Activated gamma-delta T cell (primary cell): ENCODE data around the gene PSMF1.
"Not testable (repeated sequence)": the region's sequence is repeated elsewhere in the genome, so short reads cannot be mapped to it uniquely, and the experiment has no call there.

ENCODE experiments used
- DNase-seq: peaks from one replicate; lab custom pipeline; 2025; lab: John Stamatoyannopoulos, UW

PSMF1 gene

DNA sequence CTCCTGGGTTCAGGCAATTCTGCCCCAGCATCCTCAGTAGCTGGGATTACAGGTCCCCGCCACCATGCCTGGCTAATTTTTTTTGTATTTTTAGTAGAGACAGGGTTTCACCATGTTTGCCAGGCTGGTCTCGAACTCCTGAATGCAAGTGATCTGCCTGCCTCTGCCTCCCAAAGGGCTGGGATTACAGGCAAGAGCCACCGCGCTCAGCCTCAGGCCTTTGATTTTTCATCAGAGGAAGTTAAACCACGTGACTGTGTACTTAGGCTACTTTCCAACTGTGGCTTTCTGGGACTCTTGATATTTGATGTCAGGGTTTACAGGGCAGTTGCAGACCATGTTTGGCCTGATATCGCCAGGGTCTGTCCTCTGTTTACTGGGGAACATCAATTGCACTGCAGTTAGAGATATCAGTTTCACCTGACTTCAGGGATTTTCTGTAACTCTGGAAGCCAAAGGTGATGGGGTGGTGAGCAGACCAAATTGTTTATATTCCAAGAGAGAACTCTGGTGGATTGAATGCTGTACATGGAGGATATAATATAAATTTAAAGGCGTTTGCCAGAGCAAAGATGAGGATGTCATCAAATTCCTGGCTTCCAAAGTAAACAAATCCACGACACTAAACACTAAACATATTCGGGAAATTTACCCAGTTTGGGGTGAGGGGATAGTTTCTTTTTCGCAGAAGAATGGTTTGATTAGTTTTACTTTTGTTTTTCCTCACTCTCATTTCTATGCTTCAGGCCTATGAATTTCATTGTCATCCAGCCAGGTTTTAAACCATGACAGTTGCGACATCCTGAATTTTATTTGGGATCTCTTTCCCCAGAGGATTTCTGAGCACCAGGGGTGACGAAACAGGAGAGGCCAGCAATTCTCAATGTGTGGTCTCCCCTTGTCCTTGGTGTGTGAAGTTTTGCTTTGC, 4.2 kb downstream of the PSMF1 start:
- no peak for DNase-seq

DNA sequence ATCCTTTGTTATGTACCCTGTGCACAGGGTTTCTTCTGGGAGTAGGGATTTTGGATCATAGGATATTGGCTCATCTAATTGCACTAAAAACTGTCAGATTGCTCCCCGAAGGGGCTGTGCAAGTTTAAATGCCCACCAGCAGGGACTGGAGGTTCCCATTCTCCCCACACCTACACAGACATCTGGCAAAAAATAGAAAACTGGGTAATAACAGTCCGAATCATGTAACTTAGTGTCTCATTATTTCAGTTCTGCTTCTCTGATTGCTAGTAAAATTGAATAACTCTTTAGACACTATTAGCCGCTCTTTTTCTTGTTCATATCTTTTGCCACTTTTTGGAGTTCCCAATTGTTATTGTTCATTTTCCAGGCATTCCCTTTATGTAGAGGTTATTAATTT, 5.3 kb downstream of the PSMF1 start:
- DNase-seq, result no peak

DNA sequence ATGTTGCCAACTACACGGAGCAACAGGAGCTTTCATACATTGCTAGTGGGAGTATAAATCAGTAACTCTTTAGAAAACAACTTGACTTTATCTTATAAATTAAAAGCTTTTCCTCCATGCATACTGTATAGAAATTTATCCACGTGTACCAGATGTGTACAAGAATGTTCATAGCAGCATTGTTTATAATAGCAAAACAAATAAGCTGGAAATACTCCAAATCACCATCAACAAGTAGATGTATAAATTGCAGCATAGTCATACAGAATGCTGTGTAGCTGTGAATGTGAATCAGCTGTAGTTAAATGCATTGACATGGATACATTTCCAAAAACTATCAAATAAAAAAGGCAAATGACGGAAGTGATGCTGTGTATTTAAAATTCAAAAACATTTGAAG, 6.0 kb downstream of the PSMF1 start:
- no peak for DNase-seq

DNA sequence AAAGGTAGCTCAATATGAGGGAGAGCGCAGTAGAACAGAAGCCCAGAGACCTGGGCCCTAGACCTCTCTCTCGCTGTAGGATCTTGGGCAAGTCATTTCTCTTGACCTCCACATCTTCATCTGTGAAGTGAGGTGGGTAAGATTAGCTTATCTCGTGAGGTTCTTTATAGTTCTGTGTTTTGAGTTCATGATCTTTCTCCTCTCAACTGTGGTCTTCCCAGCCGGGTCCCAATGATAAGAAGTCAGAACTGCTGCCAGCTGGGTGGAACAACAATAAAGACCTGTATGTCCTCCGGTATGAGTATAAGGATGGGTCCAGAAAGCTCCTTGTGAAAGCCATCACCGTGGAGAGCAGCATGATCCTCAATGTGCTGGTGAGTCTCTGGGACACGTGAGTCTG, 6.9 kb downstream of the PSMF1 start:
- no peak for DNase-seq

DNA sequence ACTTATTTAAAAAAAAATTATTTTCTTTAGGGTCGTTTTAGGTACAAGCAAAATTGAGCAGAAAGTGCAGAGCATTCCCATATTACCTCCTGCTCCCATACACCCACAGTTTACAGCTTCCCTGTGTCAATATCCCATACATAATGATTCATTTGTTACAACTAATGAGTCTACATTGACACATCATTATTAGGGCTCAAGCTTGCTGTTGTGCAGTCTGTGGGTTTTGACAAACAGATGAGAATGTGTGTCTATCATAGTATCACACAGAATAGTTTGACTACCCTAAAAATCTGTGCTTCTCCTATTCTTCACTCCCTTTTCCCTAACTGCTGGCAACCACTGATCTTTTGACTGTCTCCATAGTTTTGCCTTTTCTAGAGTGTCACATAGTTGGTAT, 9.4 kb downstream of the PSMF1 start:
- DNase-seq, result no peak

DNA sequence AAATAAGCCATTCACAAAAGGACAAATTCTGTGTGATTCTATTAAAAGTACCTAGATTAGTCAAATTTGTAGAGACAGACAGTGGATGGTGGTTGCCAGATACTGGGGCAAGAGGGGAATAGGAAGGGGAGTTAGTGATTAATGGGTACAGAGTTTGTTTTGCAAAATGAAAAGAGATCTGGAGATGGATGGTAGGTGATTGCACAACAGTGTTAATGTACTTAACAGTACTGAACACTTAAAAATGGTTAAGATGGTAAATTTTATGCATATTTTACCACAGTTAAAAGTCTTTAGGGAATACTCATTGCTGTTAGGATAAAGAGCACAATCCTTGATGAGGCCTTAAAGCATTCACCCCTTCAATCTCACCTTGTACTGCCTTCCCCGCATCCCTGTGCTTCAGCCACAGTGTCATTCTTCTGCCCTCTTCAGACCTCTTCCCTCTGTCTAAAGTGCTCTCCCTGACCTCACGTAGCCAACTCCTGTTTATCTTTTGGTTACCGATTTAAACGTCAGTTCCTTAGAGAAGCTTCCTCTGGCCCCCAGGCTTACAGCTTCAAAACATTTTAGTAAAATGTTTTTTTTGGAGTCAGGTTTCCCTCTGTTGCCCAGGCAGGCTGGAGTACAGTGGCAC, 11.8 kb downstream of the PSMF1 start:
- no peak for DNase-seq

DNA sequence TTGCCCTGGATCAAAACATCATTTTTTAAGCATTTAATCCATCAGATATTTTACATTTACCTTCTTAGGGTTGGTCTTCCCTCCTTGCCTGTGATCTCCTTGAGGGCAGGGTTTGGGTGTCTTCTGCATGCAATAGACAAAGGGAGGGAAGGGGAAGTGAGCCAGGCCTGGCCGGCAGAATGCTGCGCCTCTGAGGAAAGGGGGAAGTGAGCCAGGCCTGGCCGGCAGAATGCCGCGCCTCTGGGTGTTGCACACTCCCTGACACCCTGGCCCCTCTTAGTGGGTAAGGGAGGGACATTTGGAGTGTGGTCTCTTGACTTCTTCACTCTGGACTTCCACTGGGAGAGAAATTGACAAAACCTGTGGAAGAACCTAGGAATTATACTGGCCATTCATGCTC, 12.4 kb downstream of the PSMF1 start:
- DNase-seq, result no peak

- no peak for DNase-seq
Observed at GRCh38 chr20:1131354-1131753, 13.0 kb downstream of the PSMF1 start.

DNA sequence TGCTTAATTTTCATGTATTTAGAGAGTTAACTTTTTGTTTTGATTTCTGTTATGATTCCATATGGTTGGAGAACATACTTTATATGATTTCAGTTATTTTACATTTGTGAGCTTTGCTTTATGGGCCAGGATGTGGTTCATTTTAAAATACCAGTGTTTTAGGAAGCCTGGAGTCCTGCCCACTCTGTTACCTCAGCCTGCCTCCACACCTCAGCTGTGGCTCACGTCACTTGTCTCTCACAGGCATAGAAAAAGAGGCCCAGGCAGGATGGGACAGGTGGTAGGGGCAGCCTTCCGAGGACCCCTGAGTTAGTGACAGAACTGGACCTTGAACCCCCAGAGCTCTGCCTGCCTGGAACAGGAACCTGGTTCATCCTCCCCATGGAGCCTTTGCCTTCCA, 16.0 kb downstream of the PSMF1 start:
- DNase-seq, result no peak

GRCh38 chr20:1134836-1135235, 16.4 kb downstream of the PSMF1 start:
- no peak for DNase-seq

DNA sequence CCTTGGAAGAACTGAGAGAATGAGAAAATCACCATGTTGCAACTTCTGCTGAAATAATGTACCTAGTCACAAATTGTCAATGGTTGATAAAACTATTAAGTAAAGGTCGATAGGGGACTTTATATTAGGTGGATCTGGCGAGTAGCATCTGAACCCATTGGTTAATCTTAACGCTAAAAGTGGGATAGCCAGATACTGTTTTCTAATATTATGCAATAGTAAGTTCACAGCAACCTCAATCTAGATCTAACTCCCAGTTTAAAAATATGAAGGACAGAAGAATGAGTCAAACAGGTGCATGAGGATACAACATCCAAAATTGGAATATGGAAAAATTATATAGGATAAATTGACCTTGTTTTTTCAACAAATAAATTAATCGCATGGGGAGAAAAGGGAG, 18.8 kb downstream of the PSMF1 start:
- DNase-seq, result no peak

GRCh38 chr20:1144401-1145172, 26.2 kb downstream of the PSMF1 start:
- DNase-seq, result no peak

DNA sequence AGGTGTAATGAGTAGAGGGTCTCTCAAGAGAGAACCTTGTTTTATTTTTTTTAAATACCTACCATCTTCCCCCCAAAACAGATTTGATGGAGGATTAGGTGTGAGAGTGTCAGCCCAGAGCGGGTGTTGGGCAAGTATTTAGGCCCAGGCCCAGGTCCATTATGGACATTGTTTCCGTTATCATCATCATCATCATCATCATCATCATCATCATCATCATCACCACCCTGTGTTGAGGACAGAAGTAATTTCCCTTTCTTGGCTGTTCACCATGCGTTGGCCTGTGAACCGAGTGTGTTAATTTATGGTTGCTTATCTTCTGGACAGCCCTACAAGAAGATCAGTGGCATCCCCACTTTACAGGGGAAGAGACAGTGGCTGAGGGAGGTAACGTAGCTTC, 28.6 kb downstream of the PSMF1 start:
- DNase-seq, result no peak

GRCh38 chr20:1149812-1150211, 31.4 kb downstream of the PSMF1 start:
- not testable (repeated sequence) for DNase-seq

GRCh38 chr20:1150218-1150617, 31.8 kb downstream of the PSMF1 start:
- DNase-seq, result no peak

GRCh38 chr20:1150968-1151367, 32.6 kb downstream of the PSMF1 start:
- no peak for DNase-seq

DNA sequence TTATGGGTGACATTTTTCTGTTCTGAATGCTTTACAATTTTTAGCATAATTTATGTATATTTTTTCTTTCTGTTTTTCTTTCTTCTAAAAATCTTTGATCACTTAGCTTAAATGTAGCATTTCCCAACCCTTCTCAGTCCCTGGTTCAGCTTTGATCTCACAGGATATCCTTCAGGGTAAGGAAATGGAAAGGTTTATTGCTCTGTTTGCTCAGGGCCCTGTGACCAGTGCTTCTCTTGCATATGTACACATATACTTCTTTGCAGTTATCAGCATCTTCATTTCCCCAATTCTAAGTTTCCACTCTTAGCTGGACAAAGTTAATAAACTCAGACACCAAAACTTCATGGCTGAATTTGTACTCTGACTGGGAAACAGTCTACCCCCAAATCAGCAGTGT, 35.8 kb downstream of the PSMF1 start:
- no peak for DNase-seq

- no peak for DNase-seq
Observed at GRCh38 chr20:1154691-1155090, 36.3 kb downstream of the PSMF1 start.

GRCh38 chr20:1155342-1155741, 36.9 kb downstream of the PSMF1 start:
- DNase-seq, result no peak

DNA sequence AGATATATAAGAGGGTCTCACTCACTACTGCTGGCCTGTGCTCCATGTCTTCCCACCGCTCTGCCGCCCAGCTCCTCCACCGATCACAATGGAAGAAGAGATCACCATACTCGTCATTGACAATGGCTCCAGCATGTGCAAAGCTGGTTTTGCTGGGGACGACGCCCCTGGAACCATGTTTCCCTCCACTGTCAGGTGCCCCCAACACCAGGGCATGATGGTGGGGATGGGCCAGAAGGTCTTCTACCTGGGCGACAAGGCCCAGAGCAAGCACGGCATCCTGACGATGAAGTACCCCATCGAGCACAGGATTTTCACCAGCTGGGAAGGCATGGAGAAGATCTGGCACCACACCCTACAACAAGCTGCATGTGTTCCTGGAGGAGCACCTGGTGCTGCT, 42.1 kb downstream of the PSMF1 start:
- DNase-seq, result no peak

DNA sequence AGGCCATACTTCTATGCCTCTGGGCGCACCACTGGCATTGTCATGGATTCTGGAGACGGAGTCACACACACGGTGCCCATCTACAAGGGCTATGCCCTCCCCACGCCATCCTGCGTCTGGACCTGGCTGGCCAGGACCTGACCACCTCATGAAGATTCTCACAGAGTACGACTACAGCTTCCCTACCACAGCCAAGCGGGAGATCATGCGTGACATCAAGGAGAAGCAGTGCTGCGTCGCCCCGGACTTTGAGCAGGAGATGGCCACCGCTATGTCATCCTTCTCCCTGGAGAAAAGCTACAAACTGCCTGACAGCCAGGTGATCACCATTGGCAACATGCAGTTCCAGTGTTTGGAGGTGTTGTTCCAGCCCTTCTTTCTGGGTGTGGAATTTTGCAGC, 42.6 kb downstream of the PSMF1 start:
- no peak for DNase-seq

DNA sequence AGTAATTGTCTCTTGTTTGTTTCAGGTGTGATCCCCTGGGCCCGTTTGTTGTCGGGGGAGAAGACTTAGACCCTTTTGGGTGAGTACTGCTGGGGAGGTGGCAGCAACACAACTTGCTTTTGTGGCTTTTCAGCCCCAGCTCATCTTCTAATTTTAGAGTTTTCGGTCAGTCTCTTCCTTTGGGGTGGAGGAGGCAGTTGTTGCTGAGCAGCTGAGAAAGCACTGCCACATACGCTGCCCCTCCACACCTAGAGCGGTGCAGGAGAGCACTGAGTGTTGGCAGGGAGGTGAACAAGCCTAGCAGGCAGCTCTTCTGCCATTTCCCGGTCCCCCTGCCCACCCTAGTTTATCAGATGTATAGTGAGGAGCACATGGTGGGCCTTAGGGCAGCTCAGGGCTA, 44.7 kb downstream of the PSMF1 start:
- DNase-seq, result no peak

DNA sequence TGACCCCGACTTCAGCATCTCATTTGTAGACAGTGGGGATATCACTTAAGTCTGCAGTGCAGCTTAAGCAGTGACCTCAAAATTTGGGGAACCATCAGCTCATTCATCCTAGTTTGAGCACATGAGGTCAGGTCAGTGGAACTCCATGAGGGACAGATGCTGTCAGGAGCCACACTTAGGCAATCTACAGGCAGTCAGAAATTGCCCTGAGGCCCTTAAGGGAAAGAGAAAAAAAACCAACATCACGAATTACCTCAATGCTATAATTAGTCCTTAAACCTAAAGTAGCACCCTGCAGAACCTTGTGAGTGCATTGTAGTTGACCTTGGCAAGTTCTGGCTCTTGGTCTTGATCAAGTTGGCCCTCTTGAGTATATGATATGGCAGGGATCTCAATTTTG, 45.3 kb downstream of the PSMF1 start:
- no peak for DNase-seq
